GM21447 (cell line): ENCODE measurements around the gene UQCC5.

ENCODE experiments used
- ATAC-seq: cut with Tn5 transposase; IDR thresholded peaks from one replicate; pipeline ENCODE4 v1.9.1; 2021; ENCODE audit not compliant: unreplicated experiment

Gene UQCC5

DNA sequence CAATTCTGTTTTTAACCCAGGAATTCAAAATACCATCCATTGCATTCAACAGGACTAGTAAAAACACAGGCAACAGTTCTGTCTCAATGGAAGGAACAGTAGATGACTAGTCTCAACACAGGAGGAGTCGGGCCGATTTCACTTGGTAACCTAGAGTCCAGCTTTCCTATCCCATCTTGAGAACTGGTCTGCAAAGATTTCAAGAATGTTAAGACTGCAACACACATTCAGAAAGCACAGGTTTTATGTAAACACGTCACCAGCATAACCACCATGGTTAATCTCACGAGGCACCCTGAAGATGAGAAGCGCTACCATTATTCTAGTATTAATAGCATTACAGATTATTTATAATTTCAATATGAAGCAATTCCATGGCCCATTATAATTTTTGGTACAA is 22.0 kb downstream of the UQCC5 start:
- no peak for ATAC-seq

- ATAC-seq: no peak
Measured at GRCh38 chr3:52561028-52561747, 24.8 kb downstream of the UQCC5 start.

GRCh38 chr3:52563984-52564383 is 27.6 kb downstream of the UQCC5 start:
- ATAC-seq: no peak

- no peak for ATAC-seq
Measured at GRCh38 chr3:52568069-52568468, 31.7 kb downstream of the UQCC5 start.

GRCh38 chr3:52570076-52570475 is 33.7 kb downstream of the UQCC5 start:
- ATAC-seq: no peak

GRCh38 chr3:52572221-52572620 is 35.8 kb downstream of the UQCC5 start:
- no peak for ATAC-seq

GRCh38 chr3:52574056-52574965 is 37.9 kb downstream of the UQCC5 start:
- no peak for ATAC-seq
